ENCODE data around the gene IL11RA.
A peak's percentile ranks its signal among the peaks of the same experiment; 100 is the strongest.
"Not testable (repeated sequence)": the region's sequence is repeated elsewhere in the genome, so short reads cannot be mapped to it uniquely, and the experiment has no call there.

IL11RA gene

DNA sequence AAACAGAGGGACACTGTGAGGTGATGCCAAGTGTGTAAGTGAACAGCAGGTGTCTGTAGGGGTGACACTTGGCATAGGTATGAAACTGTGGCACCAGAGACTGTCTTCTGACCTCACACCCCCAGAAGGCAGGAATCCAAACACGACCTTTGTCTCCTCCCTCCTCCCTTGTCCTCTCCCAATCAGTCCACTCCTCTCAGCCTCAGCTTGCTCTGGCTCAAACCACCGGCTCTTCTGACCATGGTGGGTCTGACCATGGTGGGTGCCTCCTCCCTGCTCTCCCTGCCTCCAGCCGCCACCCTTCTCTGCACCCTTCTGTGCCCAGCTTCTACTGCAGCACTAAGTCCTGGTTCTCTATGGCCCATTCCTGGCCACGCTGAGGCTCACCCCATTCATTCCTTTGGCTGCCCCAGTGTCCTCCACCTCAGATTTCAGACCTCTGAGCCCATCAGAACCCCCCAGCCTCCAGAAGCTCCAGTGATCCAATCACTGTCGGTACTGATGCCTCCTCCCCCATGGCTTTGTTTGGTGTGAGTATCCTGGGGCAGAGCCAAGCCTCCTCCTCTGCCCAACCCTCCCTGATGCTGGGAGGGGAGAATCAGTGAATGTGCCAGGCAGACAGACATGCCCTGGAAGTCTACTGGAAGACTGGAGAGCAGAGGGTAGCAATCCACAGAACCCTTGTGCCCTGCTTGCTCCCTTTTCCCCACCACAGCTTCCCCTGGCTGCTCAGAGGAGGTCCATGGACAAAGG is 21.4 kb upstream of the IL11RA start:
- DNase-seq: no peak

DNA sequence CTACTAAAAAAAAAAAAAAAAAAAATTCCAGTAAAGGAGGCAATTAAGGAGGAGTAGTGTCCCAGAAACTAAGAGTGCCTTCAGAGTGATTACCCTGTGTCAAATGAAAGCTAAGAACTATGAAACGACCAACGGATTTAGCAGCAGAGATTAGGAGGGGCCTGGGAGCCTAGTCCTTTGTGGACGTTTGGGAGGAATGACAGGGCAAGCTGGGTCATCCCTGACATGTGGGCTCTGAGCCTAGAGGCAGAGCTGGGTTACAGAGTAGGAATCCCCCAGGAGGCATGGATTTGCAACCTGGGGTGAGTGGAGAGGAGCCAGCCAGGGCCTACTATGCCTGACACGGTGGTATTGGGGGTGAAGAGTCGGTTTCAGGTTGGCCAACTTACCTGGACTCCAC is 18.8 kb upstream of the IL11RA start:
- no peak for DNase-seq

DNA sequence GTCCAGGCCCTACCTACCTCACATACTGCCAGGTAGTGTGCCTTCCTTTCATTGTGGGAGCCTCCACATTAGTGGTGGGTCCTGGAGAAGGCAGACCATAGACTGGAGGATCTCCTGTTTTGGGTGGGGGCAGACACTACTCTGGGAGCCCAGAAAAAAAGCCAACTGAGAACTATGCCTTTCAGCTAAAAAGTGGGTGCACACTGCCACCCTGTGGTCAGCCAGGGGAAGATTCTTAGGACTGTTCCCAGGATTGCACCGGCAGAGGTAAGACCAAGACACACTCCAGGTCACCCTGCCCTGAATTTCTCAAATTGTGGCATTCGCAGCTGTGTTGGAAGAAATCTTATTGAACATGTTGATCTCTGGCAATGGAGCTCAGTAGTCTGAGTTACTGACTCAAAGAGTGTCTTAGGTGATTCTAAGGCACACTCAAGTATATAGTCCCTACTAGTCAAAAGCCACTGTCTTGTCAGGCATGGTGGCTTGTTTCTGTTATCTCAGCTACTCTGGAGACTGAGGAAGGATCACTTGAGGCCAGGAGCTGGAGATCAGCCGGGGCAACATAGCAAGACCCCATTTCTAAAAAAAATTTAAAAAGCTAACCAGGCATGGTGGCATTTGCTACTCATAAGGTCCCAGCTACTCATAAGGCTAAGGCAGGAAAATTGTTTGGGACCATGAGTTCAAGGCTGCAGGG is 18.0 kb upstream of the IL11RA start:
- peak; percentile 86 for DNase-seq

DNA sequence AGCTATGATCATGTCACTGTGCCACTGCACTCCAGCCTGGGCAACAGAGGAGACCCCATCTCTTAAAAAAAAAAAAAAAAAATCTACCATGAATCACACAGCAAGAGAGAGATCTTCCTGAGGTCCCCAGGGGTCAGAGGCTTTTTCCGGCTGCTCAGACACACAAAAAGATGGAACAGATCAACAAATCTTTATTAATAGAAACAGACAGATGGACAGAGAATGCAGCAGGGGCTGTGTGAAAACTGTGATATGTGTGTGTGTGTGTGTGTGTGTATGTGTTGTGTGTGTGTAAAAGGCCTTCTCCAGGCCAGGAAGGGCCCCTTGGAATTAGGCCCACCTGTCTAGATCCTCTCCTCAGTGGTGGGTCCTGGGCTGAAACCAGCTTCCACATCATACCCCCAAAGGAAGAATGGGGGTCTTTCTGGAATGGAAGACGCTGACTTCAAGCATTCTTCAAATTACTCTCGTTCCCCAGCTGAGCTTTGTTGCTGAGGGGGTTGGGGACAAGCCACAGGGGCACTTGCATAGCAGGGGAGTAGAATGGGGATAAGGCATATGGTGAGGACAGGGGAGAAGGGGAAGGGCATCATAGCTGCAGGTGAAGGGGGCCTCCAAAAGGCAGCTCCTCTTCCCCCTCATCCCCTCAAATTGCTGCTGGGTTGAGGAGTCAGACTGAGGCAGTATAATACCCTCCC is 17.3 kb upstream of the IL11RA start:
- no peak for DNase-seq

- DNase-seq: no peak
These were observed 16.4 kb upstream of the IL11RA start for GRCh38 chr9:34635556-34635955.

- peak; percentile 50 for DNase-seq
These were observed 15.1 kb upstream of the IL11RA start for GRCh38 chr9:34636791-34637355.

DNA sequence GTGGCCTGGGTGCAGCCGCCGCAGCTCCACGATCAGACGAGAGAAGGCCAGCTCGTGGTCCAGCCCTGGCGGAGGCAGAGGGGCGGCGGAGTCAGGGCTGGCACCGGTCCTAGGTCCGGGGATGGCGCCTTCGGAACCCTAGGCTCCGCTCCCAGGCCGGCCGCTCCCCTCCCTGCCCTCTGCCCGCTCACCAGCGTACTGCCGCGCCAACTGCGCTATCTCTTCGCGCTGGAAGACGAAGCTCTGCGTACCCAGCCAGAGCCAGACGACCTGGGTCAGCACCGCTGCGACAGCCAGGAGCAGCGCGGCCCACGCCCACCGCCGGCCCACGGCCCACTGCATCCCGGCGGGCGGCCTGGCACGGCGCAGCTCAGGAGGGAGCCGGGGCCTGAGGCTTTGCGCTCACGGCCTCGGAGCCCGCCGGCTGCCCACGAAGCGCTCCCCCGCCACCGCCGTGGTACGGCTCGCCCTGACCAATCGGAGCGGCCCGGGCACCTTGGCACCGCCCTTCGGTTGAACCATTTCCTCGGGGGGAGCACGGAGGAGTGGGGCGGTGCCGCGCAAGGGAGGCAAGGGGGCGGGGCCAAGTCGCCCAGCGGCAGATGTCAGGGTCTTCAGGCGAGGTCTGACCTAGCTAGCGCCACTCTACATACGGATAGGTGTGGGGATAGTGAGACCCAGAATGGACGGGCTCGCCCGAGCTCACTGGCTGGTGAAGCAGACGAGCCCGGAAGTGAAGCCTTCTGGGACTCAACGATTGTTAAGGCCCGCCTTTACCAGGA is 14.4 kb upstream of the IL11RA start, which contains the start of gene SIGMAR1:
TSS of gene SIGMAR1 (minus strand) at position 432 of the 782 bp plus-strand sequence. CDS start at position 342, 90 bp downstream.
- peak; percentile 97 for DNase-seq

DNA sequence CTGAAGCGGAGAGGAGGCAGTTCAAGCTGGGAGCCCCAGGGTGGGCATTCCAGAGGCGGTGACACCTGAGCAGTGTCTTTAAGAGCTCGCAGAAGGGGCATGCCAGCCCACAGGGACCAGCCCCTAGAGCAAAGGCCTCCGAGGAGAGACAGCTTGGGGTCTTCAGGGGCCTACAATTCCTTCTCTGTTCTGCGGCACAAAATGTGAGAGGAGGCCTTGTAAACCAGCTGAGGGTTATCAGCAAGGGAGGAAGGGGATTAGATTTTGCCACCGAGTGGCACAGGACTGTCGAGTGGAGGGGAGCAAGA is 13.9 kb upstream of the IL11RA start:
- DNase-seq: no peak

DNA sequence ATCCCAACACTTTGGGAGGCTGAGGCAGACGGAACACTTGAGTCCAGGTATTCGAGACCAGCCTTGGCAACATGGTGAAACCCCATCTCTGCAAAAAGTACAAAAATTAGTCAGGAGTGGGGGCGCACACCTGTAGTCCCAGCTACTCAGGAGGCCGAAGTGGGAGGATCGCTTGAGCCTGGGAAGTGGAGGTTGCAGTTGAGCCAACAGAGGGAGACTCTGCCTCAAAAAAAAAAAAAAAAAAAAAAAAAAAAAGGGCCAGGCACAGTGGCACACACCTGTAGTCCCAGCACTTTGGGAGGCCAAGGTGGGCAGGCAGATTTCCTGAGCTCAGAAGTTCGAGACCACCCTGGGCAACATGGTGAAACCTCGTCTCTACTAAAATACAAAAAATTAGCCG is 12.7 kb upstream of the IL11RA start:
- DNase-seq: not testable (repeated sequence)

DNA sequence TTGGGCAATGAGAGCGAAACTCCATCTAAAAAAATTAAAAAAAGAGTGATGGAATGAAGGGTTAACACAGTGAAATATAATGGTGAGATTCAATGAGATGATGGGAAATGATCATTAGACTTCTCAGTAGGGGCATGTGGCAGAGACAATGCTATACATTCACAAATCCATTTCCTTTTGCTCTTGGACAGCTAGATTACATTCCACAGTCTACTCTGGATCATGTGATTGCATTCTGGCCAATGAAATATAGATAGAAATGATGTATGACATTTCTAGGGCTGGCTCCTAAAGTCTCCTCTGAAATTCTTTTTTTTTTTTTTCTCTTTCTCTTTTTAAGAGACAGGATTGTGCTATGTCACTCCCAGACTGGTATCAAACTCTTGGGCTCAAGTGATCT is 9.3 kb upstream of the IL11RA start:
- DNase-seq: no peak

DNA sequence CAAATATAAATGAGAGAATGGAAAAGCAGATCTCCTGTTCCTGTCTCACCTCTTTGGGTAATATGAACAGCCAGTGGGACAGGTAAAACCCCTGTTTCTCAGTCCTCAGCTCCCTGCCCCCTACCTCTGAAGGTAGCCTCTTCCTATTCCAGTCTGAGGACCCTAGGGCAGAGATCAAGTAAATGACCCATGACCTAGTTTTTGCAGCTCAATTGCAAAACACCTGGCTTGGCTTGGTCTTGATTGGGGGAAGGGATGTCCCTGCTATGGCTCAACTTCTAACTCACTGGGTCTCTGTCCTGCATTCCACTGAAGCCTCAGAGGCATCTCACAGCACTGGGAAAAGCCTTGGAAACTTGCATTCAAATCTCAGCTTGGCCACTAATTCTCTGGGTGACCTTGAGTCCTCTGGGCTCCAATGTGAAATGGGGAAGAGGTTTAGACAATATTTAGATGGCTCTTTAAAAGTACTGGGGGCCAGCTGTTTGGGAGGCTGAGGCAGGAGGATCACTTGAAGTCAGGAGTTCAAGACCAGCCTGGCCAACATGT is 7.1 kb upstream of the IL11RA start:
- no peak for DNase-seq

DNA sequence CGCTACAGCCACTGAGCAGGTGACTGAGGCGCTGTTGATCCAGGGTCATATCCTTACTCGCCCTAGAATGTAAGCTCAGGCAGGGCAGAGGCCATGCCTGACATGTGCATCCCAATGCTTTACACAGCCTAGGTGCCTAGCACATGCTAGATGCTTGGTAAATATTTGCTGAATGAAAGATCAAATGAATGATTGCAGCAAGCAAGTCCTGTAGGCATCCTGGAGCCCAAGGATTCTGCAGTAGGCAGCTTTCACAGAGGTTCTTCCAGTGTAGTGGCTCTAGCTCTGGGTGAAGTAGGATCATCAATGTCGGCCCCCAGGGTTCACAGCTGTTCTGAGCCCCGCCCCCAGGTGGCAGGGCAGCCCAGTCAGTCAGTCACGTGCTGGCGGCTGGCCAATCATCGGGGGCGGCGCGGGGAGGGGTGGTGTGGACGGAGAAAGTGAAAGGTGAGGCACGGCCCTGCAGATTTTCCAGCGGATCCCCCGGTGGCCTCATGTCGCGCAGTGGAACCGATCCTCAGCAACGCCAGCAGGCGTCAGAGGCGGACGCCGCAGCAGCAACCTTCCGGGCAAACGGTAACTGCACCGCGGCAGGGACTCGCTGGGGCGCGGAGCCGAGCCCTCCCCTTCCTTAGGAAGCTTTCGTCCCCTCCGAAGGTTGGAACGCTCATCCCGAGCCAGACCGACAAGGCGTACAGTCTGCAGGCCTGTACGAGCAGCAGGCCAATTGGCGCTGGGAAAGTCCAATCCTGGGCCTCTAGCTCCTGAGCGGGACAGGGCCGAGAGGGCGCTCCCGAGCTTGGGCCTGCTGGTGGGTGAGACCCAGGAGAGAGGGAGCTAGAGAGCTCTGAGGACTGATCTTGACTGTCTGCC is 5.5 kb upstream of the IL11RA start, which contains the start of gene GALT:
TSS of gene GALT (plus strand) at position 465 of the 873 bp plus-strand sequence. CDS start at position 495, 30 bp downstream.
- peak; percentile 96 for DNase-seq

DNA sequence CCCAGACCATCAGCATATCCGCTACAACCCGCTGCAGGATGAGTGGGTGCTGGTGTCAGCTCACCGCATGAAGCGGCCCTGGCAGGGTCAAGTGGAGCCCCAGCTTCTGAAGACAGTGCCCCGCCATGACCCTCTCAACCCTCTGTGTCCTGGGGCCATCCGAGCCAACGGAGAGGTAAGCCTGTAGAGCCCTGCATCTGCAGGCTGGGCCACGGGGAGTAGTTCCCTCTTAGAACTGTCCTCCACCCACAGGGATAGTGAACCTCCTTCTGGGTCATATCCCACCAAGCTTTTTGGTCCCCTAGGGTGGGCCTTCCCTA is 4.9 kb upstream of the IL11RA start:
- DNase-seq: no peak

GRCh38 chr9:34647651-34648050 is 4.3 kb upstream of the IL11RA start:
- DNase-seq: peak; percentile 46

DNA sequence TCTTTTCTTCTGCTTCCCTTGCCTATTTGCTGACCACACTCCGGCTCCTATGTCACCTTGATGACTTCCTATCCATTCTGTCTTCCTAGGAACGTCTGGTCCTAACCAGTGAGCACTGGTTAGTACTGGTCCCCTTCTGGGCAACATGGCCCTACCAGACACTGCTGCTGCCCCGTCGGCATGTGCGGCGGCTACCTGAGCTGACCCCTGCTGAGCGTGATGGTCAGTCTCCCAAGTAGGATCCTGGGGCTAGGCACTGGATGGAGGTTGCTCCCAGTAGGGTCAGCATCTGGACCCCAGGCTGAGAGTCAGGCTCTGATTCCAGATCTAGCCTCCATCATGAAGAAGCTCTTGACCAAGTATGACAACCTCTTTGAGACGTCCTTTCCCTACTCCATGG is 3.3 kb upstream of the IL11RA start:
- DNase-seq: no peak

- no peak for DNase-seq
These were observed 1.2 kb upstream of the IL11RA start for GRCh38 chr9:34650816-34651215.

GRCh38 chr9:34651321-34651720 is 664 bp upstream of the IL11RA start:
- DNase-seq: no peak

- no peak for DNase-seq
These were observed 616 bp downstream of the IL11RA start for GRCh38 chr9:34652602-34653000.

DNA sequence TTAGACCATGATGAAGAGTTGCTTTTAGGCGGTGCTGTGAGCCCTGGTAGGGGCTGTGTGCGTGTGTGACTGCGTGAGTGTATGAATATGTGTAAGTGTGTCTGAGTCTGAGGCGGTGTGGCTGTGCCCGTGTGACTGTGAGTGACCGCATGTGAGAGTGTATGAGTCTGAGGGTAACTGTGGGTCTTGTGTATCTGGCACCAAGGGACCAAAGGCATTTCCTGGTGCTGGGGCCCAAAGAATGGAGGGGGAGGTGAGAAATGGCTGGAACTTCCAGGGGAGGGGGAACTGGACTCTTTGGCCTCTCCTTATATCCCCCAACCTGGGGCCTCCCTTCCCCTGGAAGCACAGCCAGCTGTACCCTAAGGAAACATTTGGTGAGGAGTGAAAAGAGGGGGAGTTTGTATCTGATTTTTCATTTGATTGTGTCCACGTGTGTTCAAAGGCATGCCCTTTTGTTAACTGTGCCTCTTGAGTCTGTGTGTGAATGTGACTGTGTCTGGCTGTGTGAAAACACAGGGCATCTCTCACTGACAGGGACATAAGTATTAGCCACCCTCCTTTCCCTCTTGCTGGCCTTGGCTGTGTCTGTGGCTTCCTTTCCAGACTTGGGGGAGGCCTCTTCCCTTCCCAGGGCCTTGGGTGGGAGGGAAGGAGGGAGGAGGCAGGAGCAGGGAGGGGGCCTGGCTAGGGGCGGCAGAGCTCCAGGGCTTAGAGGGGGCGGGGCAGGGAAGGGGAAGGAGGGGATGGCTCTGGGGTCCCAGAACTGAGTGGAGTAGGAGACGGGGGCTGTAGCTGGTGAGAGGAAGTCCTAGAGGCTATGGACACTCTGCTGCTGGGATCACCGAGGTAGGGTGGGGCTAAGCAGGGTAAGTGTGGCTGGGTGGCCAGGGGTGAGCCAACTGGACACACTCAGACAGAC is 1.4 kb downstream of the IL11RA start:
- no peak for DNase-seq

DNA sequence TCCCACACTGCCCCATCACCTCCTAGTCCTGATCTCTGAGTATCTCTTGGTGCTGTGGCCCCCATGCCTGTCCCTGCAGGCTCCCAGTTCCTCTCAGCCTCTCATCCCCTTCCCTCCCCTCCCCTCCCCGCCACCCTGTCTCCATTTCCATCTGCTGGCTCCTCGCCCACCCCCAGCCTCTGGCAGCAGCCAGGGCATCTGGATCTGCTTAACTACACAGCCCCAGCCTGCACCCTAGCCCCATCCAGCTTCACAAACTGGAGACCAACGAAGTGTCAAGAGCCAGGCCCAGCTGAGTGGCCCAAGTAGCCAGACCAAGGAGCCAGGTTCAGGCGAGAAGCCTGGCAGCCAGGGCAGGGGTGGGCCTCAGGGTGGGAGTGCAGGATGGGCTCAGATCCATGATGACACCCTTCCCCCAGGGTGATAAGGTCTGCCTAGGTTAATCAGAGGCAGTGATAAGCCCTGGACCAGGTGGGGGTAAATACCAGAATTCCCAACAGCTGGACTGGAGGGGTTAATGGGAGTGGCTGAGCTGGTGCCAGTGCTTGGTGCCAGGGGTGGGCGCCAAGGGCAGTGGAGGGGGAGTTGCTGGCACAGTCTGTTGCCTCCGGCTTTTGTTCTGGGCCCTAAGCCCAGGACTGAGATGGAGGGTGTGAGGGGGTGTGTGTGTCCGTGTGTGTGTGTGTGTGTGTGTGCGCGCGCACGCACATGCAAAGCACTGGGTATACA is 2.5 kb downstream of the IL11RA start:
- no peak for DNase-seq
